Hepatocyte (in vitro differentiated cells): Measurements from ENCODE around the gene PLXDC1.

ENCODE experiments used
- EZH2 ChIP-seq: fragments of 200-600 bp; sonication (generic); IDR thresholded peaks from 2 replicates; pipeline ENCODE4 v1.6.1; 2016; ENCODE audit warnings: antibody characterized with exemption, mild to moderate bottlenecking, borderline replicate concordance
- TF ChIP-seq, protein P1 (sequence below): fragments of 200-600 bp; sonication (generic); IDR thresholded peaks from 2 replicates; pipeline ENCODE4 v1.5.1; 2016; ENCODE audit warnings: antibody characterized with exemption, mild to moderate bottlenecking; ENCODE audit not compliant: poor library complexity

DNA sequence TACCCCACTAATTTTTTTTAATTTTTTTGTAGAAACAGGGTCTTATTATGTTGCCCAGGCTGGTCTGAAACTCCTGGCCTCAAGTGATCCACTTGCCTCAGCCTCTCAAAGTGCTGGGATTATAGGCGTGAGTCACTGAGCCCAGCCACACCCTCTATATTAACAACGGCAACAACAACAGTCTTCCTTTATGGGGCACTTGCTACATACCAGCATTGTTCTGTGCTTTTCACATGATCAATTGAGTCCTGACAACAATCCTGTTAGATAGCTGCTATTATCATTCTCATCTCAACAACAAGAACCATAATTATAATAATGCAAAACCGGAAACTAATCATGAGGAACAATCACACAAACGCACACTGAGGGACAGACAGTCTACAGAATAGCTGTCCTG, 27.1 kb upstream of the PLXDC1 start:
- TF ChIP-seq, protein P1, sequence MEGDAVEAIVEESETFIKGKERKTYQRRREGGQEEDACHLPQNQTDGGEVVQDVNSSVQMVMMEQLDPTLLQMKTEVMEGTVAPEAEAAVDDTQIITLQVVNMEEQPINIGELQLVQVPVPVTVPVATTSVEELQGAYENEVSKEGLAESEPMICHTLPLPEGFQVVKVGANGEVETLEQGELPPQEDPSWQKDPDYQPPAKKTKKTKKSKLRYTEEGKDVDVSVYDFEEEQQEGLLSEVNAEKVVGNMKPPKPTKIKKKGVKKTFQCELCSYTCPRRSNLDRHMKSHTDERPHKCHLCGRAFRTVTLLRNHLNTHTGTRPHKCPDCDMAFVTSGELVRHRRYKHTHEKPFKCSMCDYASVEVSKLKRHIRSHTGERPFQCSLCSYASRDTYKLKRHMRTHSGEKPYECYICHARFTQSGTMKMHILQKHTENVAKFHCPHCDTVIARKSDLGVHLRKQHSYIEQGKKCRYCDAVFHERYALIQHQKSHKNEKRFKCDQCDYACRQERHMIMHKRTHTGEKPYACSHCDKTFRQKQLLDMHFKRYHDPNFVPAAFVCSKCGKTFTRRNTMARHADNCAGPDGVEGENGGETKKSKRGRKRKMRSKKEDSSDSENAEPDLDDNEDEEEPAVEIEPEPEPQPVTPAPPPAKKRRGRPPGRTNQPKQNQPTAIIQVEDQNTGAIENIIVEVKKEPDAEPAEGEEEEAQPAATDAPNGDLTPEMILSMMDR, result no peak
- no peak for TF ChIP-seq EZH2
